ENCODE data around the gene RGP1. TPM values are rescaled to one million over a fixed set of nuclear protein-coding genes. Genes with fewer than 3 reads are reported as not detected.
A peak's percentile ranks its signal among the peaks of the same experiment; 100 is the strongest.

Gene RGP1
- polyA plus RNA-seq, 1 experiment: 20.2 TPM

GRCh38 chr9:35754264-35754663 lies 5.2 kb downstream of the RGP1 start, which contains the start of gene MSMP:
Gene MSMP (minus strand): TSS chr9:35754276. CDS start chr9:35754129, 147 bp downstream.
- Histone ChIP-seq H3K27ac (ENCODE audit: low read depth, low read length) (no peak within 1 kb of the TSS), H3K9me3 (ENCODE audit: control insufficient read depth, insufficient read depth, low read length) (peaks cover 2% of the 10 kb centered on the region; the same call in 1 of the 2 replicates), H3K4me3 (ENCODE audit: low read depth, low read length) (no peak within 1 kb of the TSS), H3K27me3 (ENCODE audit: control insufficient read depth, insufficient read depth, low read length) (peaks cover 3% of the 10 kb centered on the region)
- POLR2A ChIA-PET: no interaction called here
- DNase-seq (ENCODE audit: low read depth, low spot score): no peak
- CTCF ChIA-PET: no interaction called here
- TF ChIP-seq CTCF (IDR thresholded peaks at IDR 0.05; ENCODE audit: low read depth, low read length): no peak

GRCh38 chr9:35755071-35755470 lies 6.0 kb downstream of the RGP1 start:
- DNase-seq (ENCODE audit: low read depth, low spot score): no peak
- TF ChIP-seq CTCF (IDR thresholded peaks at IDR 0.05; ENCODE audit: low read depth, low read length): no peak
- Histone ChIP-seq H3K27me3 (ENCODE audit: control insufficient read depth, insufficient read depth, low read length) (peaks cover 3% of the 10 kb centered on the region), H3K4me3 (ENCODE audit: low read depth, low read length) (no peak overlapping the region), H3K27ac (ENCODE audit: low read depth, low read length) (no peak overlapping the region), H3K9me3 (ENCODE audit: control insufficient read depth, insufficient read depth, low read length) (no peaks in the 10 kb centered on the region)
- CTCF ChIA-PET: interaction anchor here (0.5 kb wide), 1 partner anchor 10 kb away, joined by 4 read pairs; no protein-coding TSS in a partner anchor
- POLR2A ChIA-PET: no interaction called here

GRCh38 chr9:35756275-35757225 lies 7.5 kb downstream of the RGP1 start:
- POLR2A ChIA-PET: interaction anchor here (1.5 kb wide), 1 partner anchor 26 kb away, joined by 3 read pairs; no protein-coding TSS in a partner anchor
- Histone ChIP-seq H3K27me3 (ENCODE audit: control insufficient read depth, insufficient read depth, low read length) (peaks cover 3% of the 10 kb centered on the region), H3K27ac (ENCODE audit: low read depth, low read length) (no peak overlapping the region), H3K4me3 (ENCODE audit: low read depth, low read length) (peak overlapping the region; percentile 46), H3K9me3 (ENCODE audit: control insufficient read depth, insufficient read depth, low read length) (no peaks in the 10 kb centered on the region)
- CTCF ChIA-PET: interaction anchor here (0.6 to 1.9 kb wide), 12 partner anchors 9 to 398 kb away, joined by 3 to 10 read pairs (median 4); no protein-coding TSS in a partner anchor
- peak; percentile 58 for TF ChIP-seq CTCF (IDR thresholded peaks at IDR 0.05; ENCODE audit: low read depth, low read length)
- no peak for DNase-seq (ENCODE audit: low read depth, low spot score)

- ChIA-PET CTCF (interaction anchor here (0.6 to 1.9 kb wide), 8 partner anchors 12 to 399 kb away, joined by 3 to 10 read pairs (median 4); no protein-coding TSS in a partner anchor), POLR2A (interaction anchor here (1.5 kb wide), 1 partner anchor 27 kb away, joined by 3 read pairs; no protein-coding TSS in a partner anchor)
- Histone ChIP-seq H3K9me3 (ENCODE audit: control insufficient read depth, insufficient read depth, low read length) (no peaks in the 10 kb centered on the region), H3K27ac (ENCODE audit: low read depth, low read length) (no peak overlapping the region), H3K27me3 (ENCODE audit: control insufficient read depth, insufficient read depth, low read length) (peaks cover 7% of the 10 kb centered on the region), H3K4me3 (ENCODE audit: low read depth, low read length) (peak overlapping the region; percentile 35)
- DNase-seq (ENCODE audit: low read depth, low spot score): no peak
- no peak for TF ChIP-seq CTCF (IDR thresholded peaks at IDR 0.05; ENCODE audit: low read depth, low read length)
Measured at GRCh38 chr9:35757226-35757891, 8.3 kb downstream of the RGP1 start.

All from AG04450 (cell line).